Activated CD4-positive, alpha-beta T cell treated with anti-CD3 and anti-CD28 coated beads for 36 hours (primary cell): ENCODE results near the gene MAP4K3. TPM values are rescaled to one million over a fixed set of nuclear protein-coding genes. Genes with fewer than 3 reads are reported as not detected.

ENCODE experiments used
- ATAC-seq: fragments of 200-7000 bp; cut with Tn5 transposase; one replicate; pipeline ENCODE4 v1.10.0; 2021; ENCODE audit warnings: mild to moderate bottlenecking, moderate library complexity
- CTCF ChIA-PET: fragments of 350-600 bp; sonication (Branson Sonifier 250); formaldehyde crosslinking; loops from one replicate; lab custom pipeline; 2021; ENCODE audit warnings: antibody characterized with exemption; lab: Charles Lee
- POLR2A ChIA-PET: fragments of 350-600 bp; sonication (Branson Sonifier 250); formaldehyde crosslinking; loops from one replicate; lab custom pipeline; 2021; ENCODE audit warnings: antibody characterized with exemption, inconsistent platforms; lab: Charles Lee
- DNase-seq: peaks from one replicate; pipeline ENCODE4 v3.0.0-alpha.2; 2020
- H3K27ac Mint-ChIP-seq: one replicate; pipeline ENCODE4 v1.8.0; 2021; ENCODE audit warnings: mixed read lengths
- H3K27me3 Mint-ChIP-seq: one replicate; pipeline ENCODE4 v1.8.0; 2021; ENCODE audit warnings: mixed read lengths
- H3K36me3 Mint-ChIP-seq: one replicate; pipeline ENCODE4 v1.8.0; 2021; ENCODE audit warnings: low read depth, mixed read lengths
- H3K4me1 Mint-ChIP-seq: one replicate; pipeline ENCODE4 v1.8.0; 2021; ENCODE audit warnings: mixed read lengths
- H3K4me3 Mint-ChIP-seq: one replicate; pipeline ENCODE4 v1.8.0; 2021; ENCODE audit warnings: mild to moderate bottlenecking, moderate library complexity, mixed read lengths
- H3K9me3 Mint-ChIP-seq: one replicate; pipeline ENCODE4 v1.8.0; 2021; ENCODE audit warnings: low read depth, mixed read lengths
- intact Hi-C, 2 experiments: fragments of 100-400 bp; cut with DNase I in 1 of 2; cut with micrococcal nuclease in 1 of 2; formaldehyde crosslinking; loops; one replicate each; pipeline versions ENCODE4 v1.14.2 to v1.15.1; 2022 to 2024; cut with DNase I, micrococcal nuclease
- total RNA-seq, 2 experiments: library from RNA; stranded (reverse); gene quantifications; one replicate each; pipeline ENCODE4 v1.2.3, GENCODE V29; 2021

Gene MAP4K3
- total RNA-seq, 2 experiments from 2014 or later: 8.1 to 11.8 TPM

DNA sequence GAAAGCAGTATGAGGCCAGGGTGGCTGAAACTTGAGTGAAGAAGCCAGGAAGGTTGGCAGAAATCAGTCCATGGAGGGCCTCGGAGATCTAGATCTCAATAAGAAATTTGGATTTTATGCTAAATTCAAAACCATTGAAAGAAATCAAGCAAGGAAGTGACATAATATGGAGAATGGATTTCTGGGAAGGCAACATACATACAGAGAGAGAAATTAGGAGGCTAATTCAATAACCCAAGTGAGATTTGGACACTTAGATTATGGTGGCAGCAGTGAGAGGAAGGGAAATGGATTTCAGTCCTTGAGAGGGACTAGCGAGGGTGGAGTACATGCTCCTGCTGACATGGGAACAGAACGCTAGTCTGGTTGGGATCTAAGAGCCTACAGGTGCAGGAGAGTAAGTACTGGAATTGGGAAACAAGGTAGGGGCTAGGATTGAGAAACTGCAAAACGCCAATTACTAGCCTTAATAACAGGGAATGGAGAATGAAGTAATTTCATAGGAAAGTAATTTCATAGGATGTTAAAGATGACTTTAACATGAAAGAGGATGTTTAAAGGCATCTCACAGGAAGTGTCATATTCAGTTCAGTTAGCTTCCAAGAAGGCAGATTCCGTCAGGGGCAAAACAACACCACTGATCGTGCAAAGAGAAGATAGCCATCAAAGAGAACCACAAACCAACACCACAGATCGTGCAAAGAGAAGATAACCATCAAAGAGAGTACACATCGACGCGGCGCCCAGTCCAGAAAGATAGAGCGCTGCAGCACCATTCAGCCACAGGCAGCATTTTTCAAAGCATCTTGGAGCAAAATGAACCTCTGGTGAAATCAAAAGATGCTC is 220.5 kb downstream of the MAP4K3 start:
- no peaks in the 10 kb centered on the region for H3K9me3 Mint-ChIP-seq
- H3K27me3 Mint-ChIP-seq: no peaks in the 10 kb centered on the region

DNA sequence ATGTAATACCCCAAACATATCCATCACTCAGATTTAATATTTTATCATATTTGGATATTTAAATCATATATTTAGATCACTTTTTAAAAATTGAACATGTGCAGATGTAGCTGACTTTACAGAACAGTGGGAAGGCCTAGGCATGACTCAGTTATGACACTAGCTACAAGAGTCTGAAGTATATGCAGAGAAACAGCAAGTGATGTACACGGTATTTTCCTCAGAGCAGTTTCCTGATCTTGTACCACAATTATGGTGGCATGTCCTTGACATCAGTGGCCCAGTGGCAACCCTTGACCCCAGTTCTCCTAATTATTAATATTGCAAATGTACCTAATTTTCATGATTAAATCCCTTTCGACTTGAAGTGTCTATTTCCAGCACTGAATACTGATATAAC is 221.5 kb downstream of the MAP4K3 start:
- ChIA-PET CTCF (interaction anchor here (0.6 to 4.6 kb wide), 3 partner anchors 13 to 27 kb away, joined by 3 to 32 read pairs (median 3); no protein-coding TSS in a partner anchor), POLR2A (no interaction called here)
- no peaks in the 10 kb centered on the region for H3K9me3 Mint-ChIP-seq
- H3K4me3 Mint-ChIP-seq: no peak overlapping the region
- H3K27ac Mint-ChIP-seq: peak overlapping the region; percentile 88
- no peaks in the 10 kb centered on the region for H3K36me3 Mint-ChIP-seq
- peak; percentile 30 for ATAC-seq
- intact Hi-C loops: no loop called here
- H3K27me3 Mint-ChIP-seq: no peaks in the 10 kb centered on the region
- peaks cover 46% of the 10 kb centered on the region for H3K4me1 Mint-ChIP-seq
- DNase-seq: no peak

More for the DNA sequence above, 220.5 kb downstream of the MAP4K3 start:
- intact Hi-C loops: loop anchor here (1.0 to 2.0 kb wide), 6 partner anchors 9 to 276 kb away; no protein-coding TSS in a partner anchor
- Mint-ChIP-seq H3K4me1 (peaks cover 44% of the 10 kb centered on the region), H3K27ac (peak overlapping the region; percentile 88), H3K36me3 (no peaks in the 10 kb centered on the region), H3K4me3 (peak overlapping the region; percentile 45)
- ChIA-PET CTCF (interaction anchor here (2.2 to 4.6 kb wide), 2 partner anchors 12 to 96 kb away, joined by 5 to 32 read pairs; partner anchors contain the start of gene SOS1), POLR2A (interaction anchor here (1.8 kb wide), 1 partner anchor 92 kb away, joined by 5 read pairs; no protein-coding TSS in a partner anchor)
- peak; percentile 70 for ATAC-seq
- peak; percentile 76 for DNase-seq

DNA sequence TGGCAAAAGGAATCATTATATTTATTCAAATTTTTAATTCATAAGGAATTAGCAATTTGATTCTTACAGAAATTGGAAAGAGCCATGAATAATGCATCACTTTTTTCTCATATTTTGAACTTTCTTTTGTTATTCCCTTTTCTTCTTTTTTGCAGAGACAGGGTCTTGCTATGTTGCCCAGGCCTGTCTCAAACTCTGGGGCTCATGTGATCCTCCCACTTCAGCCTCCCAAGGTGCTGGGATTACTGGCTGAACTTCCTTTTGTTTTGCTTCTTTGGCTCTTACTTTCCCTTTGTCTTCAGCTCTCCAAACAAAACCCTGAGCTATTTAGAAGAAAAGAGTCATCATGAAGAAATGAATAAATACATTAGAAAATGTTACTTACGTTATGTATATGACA is 224.1 kb downstream of the MAP4K3 start:
- CTCF ChIA-PET: interaction anchor here (0.6 to 1.3 kb wide), 4 partner anchors 11 to 92 kb away, joined by 3 to 6 read pairs (median 4); partner anchors contain the start of gene SOS1
- DNase-seq (no peak), ATAC-seq (no peak)
- POLR2A ChIA-PET: no interaction called here
- intact Hi-C loops: no loop called here
- no peaks in the 10 kb centered on the region for H3K36me3 Mint-ChIP-seq
- no peak overlapping the region for H3K4me3 Mint-ChIP-seq
- H3K9me3 Mint-ChIP-seq: no peaks in the 10 kb centered on the region
- H3K27ac Mint-ChIP-seq: no peak overlapping the region
- no peaks in the 10 kb centered on the region for H3K27me3 Mint-ChIP-seq
- peaks cover 37% of the 10 kb centered on the region for H3K4me1 Mint-ChIP-seq

DNA sequence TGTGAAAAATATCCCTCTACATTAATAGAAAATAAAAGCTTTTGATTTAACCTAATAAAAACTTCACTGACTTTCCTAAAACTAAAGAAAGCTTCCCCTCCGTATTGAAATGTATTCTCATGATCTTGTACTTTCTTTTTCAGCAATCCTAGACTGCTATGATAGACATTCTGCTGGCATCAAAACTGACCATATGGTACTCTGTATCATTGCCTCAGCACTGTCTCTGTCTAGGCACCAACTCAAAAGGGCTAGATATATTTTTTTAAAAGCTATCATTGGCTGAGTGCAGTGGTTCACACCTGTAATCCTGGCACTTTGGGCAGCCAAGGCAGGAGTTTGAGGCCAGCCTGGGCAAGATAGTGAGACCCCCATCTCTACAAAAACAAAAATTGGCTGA is 226.2 kb downstream of the MAP4K3 start:
- POLR2A ChIA-PET: no interaction called here

DNA sequence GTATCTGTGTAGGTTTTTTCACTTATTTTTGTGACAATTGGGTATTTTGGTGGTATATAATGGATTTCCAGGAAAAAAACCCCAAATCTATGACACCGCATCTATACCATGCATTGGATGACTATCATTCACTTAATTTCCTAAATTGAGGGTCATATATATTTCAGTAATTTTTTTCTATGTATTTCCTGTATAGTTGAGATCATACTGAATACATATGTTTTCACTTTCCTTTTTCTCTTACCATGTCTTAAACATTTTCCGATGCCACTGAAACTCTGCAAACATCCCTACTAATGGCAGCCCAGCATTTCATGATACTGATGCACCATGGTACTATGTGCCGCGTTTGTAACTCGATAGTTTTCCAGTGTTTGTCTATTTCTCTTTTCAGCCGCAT is 233.7 kb downstream of the MAP4K3 start:
- ATAC-seq: peak; percentile 65
- H3K4me3 Mint-ChIP-seq: no peak overlapping the region

More for the DNA sequence above, 226.2 kb downstream of the MAP4K3 start:
- peaks cover 16% of the 10 kb centered on the region for H3K4me1 Mint-ChIP-seq
- ATAC-seq: no peak
- no peaks in the 10 kb centered on the region for H3K27me3 Mint-ChIP-seq
- intact Hi-C loops: no loop called here
- no peak overlapping the region for H3K27ac Mint-ChIP-seq
- CTCF ChIA-PET: interaction anchor here (0.8 to 1.5 kb wide), 2 partner anchors 17 to 152 kb away, joined by 3 to 4 read pairs; no protein-coding TSS in a partner anchor
- no peak for DNase-seq
- H3K36me3 Mint-ChIP-seq: no peaks in the 10 kb centered on the region
- no peaks in the 10 kb centered on the region for H3K9me3 Mint-ChIP-seq
- H3K4me3 Mint-ChIP-seq: no peak overlapping the region

DNA sequence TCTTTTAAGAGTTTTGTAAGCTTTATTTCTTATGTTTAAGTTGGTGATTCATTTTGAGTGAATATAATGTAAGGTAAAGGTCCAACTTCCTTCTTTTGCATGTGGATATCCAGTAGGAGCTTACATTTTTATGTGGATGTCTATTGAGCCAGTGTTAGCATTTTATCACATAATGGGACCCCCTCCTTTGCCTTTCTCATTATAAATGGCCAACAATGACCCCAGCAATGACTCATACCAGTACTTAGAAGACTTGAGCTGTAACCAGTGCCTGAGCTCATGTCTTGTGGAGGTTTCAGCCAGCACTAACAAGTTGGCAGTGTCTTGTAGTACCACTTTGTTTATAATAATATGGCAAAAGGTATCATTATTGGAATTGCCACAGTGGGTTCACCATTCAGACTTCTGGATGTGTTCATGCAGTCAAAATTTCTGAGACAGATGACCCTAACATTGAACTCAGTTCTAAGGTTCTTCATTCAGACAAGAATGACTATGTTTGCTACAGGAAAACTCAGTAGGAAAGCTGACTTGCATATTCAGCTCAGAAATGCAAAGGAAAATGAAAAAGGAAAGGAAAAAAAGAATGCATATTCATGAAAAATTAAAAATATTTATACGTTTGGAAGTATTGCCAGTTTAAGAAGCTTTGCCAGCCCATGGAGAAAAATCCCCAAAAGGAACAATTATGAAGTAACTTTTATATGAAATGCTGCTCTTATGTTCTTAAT is 234.3 kb downstream of the MAP4K3 start:
- Mint-ChIP-seq H3K4me1 (peaks cover 15% of the 10 kb centered on the region), H3K36me3 (no peaks in the 10 kb centered on the region), H3K27ac (peak overlapping the region; percentile 27), H3K27me3 (no peaks in the 10 kb centered on the region), H3K9me3 (peaks cover 6% of the 10 kb centered on the region), H3K4me3 (no peak overlapping the region)
- ATAC-seq (peak; percentile 63), DNase-seq (no peak)
- intact Hi-C loops: loop anchor here in 1 of 2 experiments (1.0 kb wide), 1 partner anchor 14 kb away; no protein-coding TSS in a partner anchor
- ChIA-PET POLR2A (no interaction called here), CTCF (interaction anchor here (0.6 to 1.9 kb wide), 6 partner anchors 10 to 599 kb away, joined by 3 to 5 read pairs (median 4); no protein-coding TSS in a partner anchor)

More for the DNA sequence above, 233.7 kb downstream of the MAP4K3 start:
- ChIA-PET POLR2A (no interaction called here), CTCF (interaction anchor here (0.6 to 1.9 kb wide), 5 partner anchors 11 to 600 kb away, joined by 3 to 5 read pairs (median 5); no protein-coding TSS in a partner anchor)
- Mint-ChIP-seq H3K9me3 (peaks cover 6% of the 10 kb centered on the region), H3K27ac (no peak overlapping the region), H3K27me3 (no peaks in the 10 kb centered on the region), H3K4me1 (peaks cover 15% of the 10 kb centered on the region), H3K36me3 (no peaks in the 10 kb centered on the region)
- DNase-seq: no peak
- intact Hi-C loops: loop anchor here in 1 of 2 experiments (1.0 kb wide), 1 partner anchor 14 kb away; no protein-coding TSS in a partner anchor

Other genes starting within 250 kb of the MAP4K3 start
- gene CDKL4, start 193.3 kb downstream of the MAP4K3 start, total RNA-seq: under 1 TPM in 1 of 2 experiments, not detected in 1; 0.16 TPM
- gene TMEM178A, start 228.6 kb upstream of the MAP4K3 start, total RNA-seq: under 1 TPM; 0.21 to 0.39 TPM